KMS-11 (cell line): ENCODE data around the gene BRPF1.

ENCODE experiments used
- H2AFZ ChIP-seq: fragments of 200-600 bp; sonication (generic); 2 replicates; pipeline ENCODE4 v1.6.1; 2016; ENCODE audit warnings: antibody characterized with exemption, mixed run types, low read depth
- H3K27ac ChIP-seq: fragments of 200-600 bp; sonication (generic); 2 replicates; pipeline ENCODE4 v1.6.1; 2016; ENCODE audit warnings: mild to moderate bottlenecking, mixed run types
- H3K27me3 ChIP-seq: fragments of 200-600 bp; sonication (generic); 2 replicates; pipeline ENCODE4 v1.6.1; 2017; ENCODE audit warnings: mild to moderate bottlenecking, low read depth, mixed run types, moderate library complexity; ENCODE audit not compliant: insufficient read depth
- H3K36me3 ChIP-seq: fragments of 200-600 bp; sonication (generic); 2 replicates; pipeline ENCODE4 v1.6.1; 2017; ENCODE audit warnings: mild to moderate bottlenecking, mixed run types; ENCODE audit not compliant: insufficient read depth
- H3K4me1 ChIP-seq: fragments of 200-600 bp; sonication (generic); 2 replicates; pipeline ENCODE4 v1.6.1; 2016; ENCODE audit warnings: mild to moderate bottlenecking, low read depth, mixed run types; ENCODE audit not compliant: poor library complexity, severe bottlenecking
- H3K4me2 ChIP-seq: fragments of 200-600 bp; sonication (generic); 2 replicates; pipeline ENCODE4 v1.7.0; 2016; ENCODE audit warnings: mild to moderate bottlenecking, mixed run types
- H3K4me3 ChIP-seq: fragments of 200-600 bp; sonication (generic); IDR thresholded peaks from 2 replicates; pipeline ENCODE4 v1.6.1; 2017; ENCODE audit warnings: low read depth, low read length, mixed read lengths; ENCODE audit not compliant: insufficient read depth
- H3K79me2 ChIP-seq: fragments of 200-600 bp; sonication (generic); 2 replicates; pipeline ENCODE4 v1.6.1; 2016; ENCODE audit warnings: low read depth, mixed run types; ENCODE audit not compliant: insufficient read depth
- H3K9ac ChIP-seq: fragments of 200-600 bp; sonication (generic); 2 replicates; pipeline ENCODE4 v1.6.1; 2016; ENCODE audit warnings: mild to moderate bottlenecking, mixed run types
- H4K20me1 ChIP-seq: fragments of 200-600 bp; sonication (generic); 2 replicates; pipeline ENCODE4 v1.6.1; 2016; ENCODE audit warnings: mild to moderate bottlenecking, mixed run types; ENCODE audit not compliant: insufficient read depth
- TF ChIP-seq, protein P1 (sequence below): fragments of 200-600 bp; sonication (generic); conservative IDR thresholded peaks from 2 replicates; pipeline ENCODE4 v1.6.1; 2017; ENCODE audit warnings: low read depth, mild to moderate bottlenecking, antibody characterized with exemption, low read length, moderate library complexity, mixed read lengths

The BRPF1 gene

GRCh38 chr3:9697892-9698291, 33.6 kb upstream of the BRPF1 start:
- Histone ChIP-seq H3K9ac (no peak overlapping the region), H3K4me1 (no peaks in the 10 kb centered on the region), H3K27ac (no peak overlapping the region), H3K36me3 (no peaks in the 10 kb centered on the region), H2AFZ (no peak overlapping the region), H3K79me2 (no peaks in the 10 kb centered on the region), H4K20me1 (no peaks in the 10 kb centered on the region), H3K4me2 (no peak overlapping the region), H3K27me3 (no peaks in the 10 kb centered on the region), H3K4me3 (no peak overlapping the region)
- TF ChIP-seq, protein P1, sequence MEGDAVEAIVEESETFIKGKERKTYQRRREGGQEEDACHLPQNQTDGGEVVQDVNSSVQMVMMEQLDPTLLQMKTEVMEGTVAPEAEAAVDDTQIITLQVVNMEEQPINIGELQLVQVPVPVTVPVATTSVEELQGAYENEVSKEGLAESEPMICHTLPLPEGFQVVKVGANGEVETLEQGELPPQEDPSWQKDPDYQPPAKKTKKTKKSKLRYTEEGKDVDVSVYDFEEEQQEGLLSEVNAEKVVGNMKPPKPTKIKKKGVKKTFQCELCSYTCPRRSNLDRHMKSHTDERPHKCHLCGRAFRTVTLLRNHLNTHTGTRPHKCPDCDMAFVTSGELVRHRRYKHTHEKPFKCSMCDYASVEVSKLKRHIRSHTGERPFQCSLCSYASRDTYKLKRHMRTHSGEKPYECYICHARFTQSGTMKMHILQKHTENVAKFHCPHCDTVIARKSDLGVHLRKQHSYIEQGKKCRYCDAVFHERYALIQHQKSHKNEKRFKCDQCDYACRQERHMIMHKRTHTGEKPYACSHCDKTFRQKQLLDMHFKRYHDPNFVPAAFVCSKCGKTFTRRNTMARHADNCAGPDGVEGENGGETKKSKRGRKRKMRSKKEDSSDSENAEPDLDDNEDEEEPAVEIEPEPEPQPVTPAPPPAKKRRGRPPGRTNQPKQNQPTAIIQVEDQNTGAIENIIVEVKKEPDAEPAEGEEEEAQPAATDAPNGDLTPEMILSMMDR = no peak

- Histone ChIP-seq H3K27ac (no peak overlapping the region), H3K4me3 (no peak overlapping the region), H3K4me2 (no peak overlapping the region), H2AFZ (no peak overlapping the region), H3K27me3 (no peaks in the 10 kb centered on the region), H3K9ac (no peak overlapping the region), H4K20me1 (no peaks in the 10 kb centered on the region), H3K36me3 (no peaks in the 10 kb centered on the region), H3K79me2 (no peaks in the 10 kb centered on the region), H3K4me1 (no peaks in the 10 kb centered on the region)
- TF ChIP-seq, protein P1 = no peak
These were observed 33.2 kb upstream of the BRPF1 start for GRCh38 chr3:9698293-9698692.

- TF ChIP-seq, protein P1 = no peak
- no peak overlapping the region for H3K4me3 ChIP-seq
- no peaks in the 10 kb centered on the region for H4K20me1 ChIP-seq
- no peak overlapping the region for H3K4me2 ChIP-seq
- H3K79me2 ChIP-seq = no peaks in the 10 kb centered on the region
- H3K27me3 ChIP-seq = no peaks in the 10 kb centered on the region
- no peaks in the 10 kb centered on the region for H3K36me3 ChIP-seq
- no peak overlapping the region for H3K27ac ChIP-seq
- H3K4me1 ChIP-seq = no peaks in the 10 kb centered on the region
- H3K9ac ChIP-seq = no peak overlapping the region
- no peak overlapping the region for H2AFZ ChIP-seq
These were observed 31.0 kb upstream of the BRPF1 start for GRCh38 chr3:9700536-9700935.

GRCh38 chr3:9701006-9701405, 30.5 kb upstream of the BRPF1 start:
- TF ChIP-seq, protein P1 = no peak
- no peaks in the 10 kb centered on the region for H3K4me1 ChIP-seq
- H2AFZ ChIP-seq = no peak overlapping the region
- no peaks in the 10 kb centered on the region for H4K20me1 ChIP-seq
- H3K27me3 ChIP-seq = no peaks in the 10 kb centered on the region
- no peak overlapping the region for H3K9ac ChIP-seq
- H3K79me2 ChIP-seq = no peaks in the 10 kb centered on the region
- H3K36me3 ChIP-seq = no peaks in the 10 kb centered on the region
- no peak overlapping the region for H3K4me3 ChIP-seq
- H3K4me2 ChIP-seq = no peak overlapping the region
- H3K27ac ChIP-seq = no peak overlapping the region
